WTC11 (cell line): ENCODE data around the gene XPNPEP1.

Source experiments
- CTCF ChIP-seq: fragments of 200-600 bp; IDR thresholded peaks from 2 replicates; pipeline ENCODE4 v1.8.0; 2022; ENCODE audit warnings: antibody characterized with exemption
- KAT7 ChIP-seq: sonication (generic); formaldehyde crosslinking; IDR thresholded peaks from 2 replicates; pipeline ENCODE4 v1.8.1; 2023; ENCODE audit warnings: missing genetic modification reagents, mild to moderate bottlenecking, borderline replicate concordance
- MAX ChIP-seq: sonication (generic); formaldehyde crosslinking; IDR thresholded peaks from 2 replicates; pipeline ENCODE4 v1.8.0; 2022; ENCODE audit warnings: mild to moderate bottlenecking, missing genetic modification reagents
- NFE2L1 ChIP-seq: sonication (generic); formaldehyde crosslinking; IDR thresholded peaks from 2 replicates; pipeline ENCODE4 v1.8.1; 2023; ENCODE audit warnings: missing genetic modification reagents
- SP1 ChIP-seq: sonication (generic); formaldehyde crosslinking; conservative IDR thresholded peaks from 2 replicates; pipeline ENCODE4 v1.8.1; 2022; ENCODE audit warnings: missing genetic modification reagents
- USF1 ChIP-seq: sonication (generic); formaldehyde crosslinking; IDR thresholded peaks from 2 replicates; pipeline ENCODE4 v1.8.0; 2022; ENCODE audit warnings: mild to moderate bottlenecking, missing genetic modification reagents
- ZNF532 ChIP-seq: fragments of 250-450 bp; sonication (Bioruptor Pico); IDR thresholded peaks from 2 replicates; pipeline ENCODE4 v1.9.0; 2021; ENCODE audit warnings: mild to moderate bottlenecking, borderline replicate concordance

DNA sequence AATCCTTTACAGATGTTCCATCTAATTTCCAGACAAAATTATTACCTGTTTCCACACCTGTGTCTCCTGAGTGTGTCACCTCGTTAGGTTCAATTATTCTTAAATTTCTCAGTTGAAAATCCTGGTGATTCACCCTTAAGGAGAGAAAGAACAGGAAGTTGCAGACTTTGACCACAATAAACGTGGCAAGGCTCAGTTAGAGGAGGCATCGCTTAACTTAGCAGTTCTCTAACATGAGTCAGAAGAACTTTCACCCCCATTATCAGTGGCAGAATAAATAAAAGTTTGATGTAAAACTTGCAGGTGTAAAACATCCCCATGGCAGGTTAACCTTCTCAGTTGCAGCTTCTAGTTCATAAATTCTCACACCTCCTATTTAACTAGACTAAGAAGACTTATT lies 8.3 kb downstream of the XPNPEP1 start:
- TF ChIP-seq CTCF: no peak
- no peak for TF ChIP-seq SP1
- TF ChIP-seq MAX (CRISPR knock-in tag): no peak
- TF ChIP-seq ZNF532: no peak
- TF ChIP-seq USF1 (CRISPR knock-in tag): no peak
- TF ChIP-seq KAT7 (CRISPR knock-in tag): no peak
- no peak for TF ChIP-seq NFE2L1
